Measurements from ENCODE around the gene PAN2.
"Not testable (repeated sequence)": the region's sequence is repeated elsewhere in the genome, so short reads cannot be mapped to it uniquely, and the experiment has no call there.

Gene PAN2

DNA sequence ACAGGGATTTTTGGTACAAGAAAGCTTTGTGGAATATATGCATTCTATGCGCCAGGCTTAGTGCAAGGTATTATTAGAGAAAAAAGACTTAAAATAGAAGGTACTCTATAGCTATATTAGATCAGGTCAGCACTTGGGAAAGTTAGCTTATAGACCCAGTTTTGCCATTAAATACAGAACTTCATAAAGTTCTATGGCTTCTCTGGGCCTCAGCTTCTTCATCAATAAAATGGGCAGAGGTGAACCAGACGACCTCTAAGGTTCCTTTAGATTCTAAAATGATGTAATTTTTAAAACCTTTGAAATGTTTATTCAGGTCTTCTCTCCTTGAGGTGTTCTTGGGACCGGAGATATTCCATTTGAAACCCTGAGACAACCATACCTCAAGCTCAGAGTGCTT lies 25.1 kb downstream of the PAN2 start:
- no peak for DNase-seq

DNA sequence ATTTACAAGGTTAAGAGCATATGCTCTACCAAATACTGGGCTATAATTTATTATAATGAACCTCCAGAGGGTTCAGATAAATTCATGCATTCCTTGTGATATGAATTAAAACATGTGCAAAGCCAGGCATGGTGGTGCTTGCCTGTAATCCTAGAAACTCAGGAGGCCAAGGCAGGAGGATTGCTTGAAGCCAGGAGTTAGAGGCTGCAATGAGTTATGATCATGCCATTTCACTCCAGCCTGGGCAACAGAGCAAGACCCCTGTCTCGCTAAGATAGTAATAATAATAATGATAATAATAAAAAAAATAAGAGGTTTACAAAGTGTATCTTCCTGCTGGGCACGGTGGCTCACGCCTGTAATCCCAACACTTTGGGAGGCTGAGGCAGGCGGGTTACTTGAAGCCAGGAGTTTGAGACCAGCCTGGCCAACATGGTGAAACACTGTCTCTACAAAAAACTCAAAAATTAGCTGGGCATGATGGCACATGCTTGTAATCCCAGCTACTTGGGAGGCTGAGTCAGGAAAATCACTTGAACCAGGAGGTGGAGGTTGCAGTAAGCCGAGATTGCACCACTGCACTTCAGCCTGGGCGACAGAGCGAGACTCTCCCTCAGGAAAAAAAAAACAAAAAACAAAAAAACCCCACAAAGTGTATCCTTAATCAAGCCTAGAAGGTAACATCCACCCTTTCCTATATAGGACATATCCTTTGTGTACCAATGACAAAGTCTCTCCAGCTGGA lies 26.4 kb downstream of the PAN2 start:
- DNase-seq: no peak

DNA sequence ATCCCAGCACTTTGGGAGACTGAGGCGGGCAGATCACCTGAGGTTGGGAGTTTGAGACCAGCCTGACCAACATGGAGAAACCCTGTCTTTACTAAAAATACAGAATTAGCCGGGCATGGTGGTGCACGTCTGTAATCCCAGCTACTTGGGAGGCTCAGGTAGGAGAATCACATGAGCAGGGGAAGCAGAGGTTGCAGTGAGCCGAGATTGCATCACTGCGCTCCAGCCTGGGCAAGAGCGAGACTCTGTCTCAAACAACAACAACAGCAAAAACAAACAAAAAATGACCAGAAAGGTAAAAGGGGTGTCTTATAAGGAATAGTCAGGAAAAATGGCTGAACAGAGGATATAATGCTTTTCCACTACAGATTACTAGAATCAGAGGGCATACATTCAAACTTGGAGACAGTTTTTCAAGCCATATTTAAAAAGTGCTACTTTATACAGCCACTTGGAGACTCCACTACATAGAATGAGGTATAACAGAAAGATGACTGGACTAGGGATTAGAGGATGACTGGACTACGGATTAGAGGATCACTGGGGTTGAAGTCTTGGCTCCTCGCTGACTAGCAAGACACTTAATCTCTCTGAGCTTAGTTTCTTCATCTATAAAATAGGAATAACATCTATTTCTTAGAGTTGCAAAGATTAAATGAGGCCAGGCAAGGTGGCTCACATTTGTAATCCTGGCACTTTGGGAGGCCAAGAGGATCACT lies 28.8 kb downstream of the PAN2 start:
- no peak for DNase-seq

DNA sequence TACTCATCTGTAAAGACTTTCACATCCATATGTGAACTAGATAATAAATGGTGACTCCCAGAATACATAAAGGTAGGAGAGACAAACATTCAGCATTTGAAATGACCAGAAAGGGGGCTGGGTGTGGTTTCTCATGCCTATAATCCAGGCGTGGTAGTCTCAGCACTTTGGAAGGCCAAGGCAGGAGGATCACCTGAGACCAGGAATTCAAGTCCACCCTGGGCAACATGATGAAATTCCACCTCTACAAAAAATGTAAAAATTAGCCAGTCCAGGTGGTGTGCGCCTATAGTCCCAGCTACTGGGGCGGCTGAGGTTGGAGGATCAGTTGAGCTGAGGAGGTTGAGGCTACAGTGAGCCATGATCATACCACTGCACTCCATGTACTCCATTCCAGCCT lies 29.5 kb downstream of the PAN2 start:
- no peak for DNase-seq

DNA sequence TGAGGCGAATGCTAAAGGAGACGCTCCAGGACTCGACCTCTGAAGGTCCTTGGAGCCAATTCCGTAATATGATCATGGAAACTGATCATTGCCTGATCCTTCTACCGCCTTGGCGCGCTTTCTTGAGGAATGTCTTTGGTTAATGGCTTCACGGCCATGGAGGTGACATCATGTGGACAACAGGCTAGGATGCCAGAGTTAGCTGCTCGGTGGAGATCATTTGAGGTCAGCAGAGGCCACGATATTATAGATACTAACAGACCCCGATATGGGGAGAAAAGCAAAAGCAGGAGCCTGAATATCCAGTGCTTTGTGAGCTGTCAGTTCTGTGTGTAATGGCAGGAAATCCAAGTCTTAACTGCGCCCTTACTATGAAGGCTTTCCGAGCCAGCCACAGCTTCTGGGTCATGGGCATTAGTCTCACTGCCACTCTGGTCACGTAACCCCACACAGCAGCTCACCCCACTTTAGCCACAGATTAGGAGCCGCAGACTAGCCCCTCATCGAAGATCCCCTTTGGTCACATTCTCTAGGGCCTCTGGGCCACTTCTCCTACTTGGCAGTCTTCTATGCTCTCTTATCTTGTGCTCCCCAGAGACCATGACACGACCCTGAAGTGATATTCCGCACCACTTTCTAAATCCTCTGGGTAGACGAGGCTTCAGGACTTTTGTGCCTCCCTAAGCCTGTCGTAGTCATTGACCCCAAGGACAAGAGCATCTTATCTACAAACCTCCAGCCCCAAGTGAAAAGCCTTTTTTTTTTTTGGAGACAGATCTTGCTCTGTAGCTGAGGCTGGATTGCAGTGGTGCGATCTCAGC lies 32.9 kb downstream of the PAN2 start:
- DNase-seq: peak in 6 of 51 donors; percentile 23 to 56 (median 40)

DNA sequence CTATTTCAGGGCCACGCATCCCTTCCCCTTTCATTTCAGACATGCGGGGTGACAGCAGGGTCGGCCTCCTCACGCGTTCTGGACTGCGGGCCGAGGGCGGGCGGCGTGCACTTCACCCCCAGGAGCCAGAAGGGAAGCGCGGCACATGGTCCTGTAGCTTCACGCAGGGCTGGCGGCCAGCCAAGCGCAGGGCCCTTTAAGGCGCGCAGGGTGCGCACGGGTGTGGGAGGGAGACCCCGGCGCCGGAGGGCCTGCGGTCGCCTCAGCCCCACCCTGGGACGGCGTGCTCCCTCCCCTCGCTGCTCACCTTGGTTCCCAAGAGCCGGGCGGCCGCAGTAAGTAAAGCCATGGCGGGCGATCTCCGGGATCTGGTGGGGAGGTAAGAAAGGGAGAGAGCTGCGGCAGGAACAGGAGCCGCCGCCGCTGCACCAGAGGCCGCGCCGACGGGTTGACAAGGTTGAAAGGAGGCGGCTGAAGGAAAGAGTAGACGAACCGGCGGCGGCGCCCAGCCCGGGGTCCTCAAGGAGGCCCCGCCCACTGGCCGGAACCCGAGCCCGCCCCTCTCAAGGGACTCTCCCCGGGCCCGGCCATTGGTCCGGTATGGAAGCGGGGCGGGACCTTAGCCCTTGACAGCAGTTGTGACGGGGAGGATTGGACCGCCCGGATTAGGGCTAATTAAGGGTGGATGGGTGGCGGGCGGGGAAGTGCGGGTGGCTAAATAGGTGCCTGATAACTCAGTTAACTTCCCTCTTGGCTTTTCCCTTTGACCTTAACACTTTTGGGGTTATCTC lies 33.8 kb downstream of the PAN2 start, which contains the start of gene CS:
Gene CS (minus strand): TSS at position 478 of the 791 bp plus-strand sequence. CDS start 129 bp downstream, at position 349.
- peak; percentile 42 to 99 (median 95) for DNase-seq

DNA sequence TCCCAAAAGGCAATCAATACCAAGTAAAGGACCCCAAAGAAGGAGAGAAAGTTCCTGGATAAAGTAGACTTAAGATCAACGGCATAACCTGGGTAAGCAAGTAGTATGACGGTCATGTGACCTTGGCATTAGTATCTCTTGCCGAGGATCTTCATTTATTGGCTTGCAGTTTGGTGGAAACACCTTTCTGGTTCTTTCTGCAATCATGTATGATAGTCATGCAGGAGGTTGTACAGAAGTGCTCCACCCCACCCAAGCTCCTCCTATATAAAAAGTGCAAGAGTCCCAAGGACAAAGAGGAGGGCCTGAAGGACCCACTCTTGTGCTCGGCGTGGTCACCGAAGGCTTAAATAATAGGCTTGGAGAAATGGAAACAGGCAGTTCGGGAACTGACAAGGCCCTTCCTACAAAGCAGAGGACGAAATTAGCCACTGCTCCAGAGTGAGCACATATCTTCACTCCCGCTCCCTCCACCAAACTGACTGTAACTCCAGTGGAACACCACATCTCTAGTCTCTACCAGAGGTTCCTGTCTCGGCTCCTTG lies 34.4 kb downstream of the PAN2 start:
- peak in 3 of 51 donors; percentile 34 to 61 (median 38) for DNase-seq

DNA sequence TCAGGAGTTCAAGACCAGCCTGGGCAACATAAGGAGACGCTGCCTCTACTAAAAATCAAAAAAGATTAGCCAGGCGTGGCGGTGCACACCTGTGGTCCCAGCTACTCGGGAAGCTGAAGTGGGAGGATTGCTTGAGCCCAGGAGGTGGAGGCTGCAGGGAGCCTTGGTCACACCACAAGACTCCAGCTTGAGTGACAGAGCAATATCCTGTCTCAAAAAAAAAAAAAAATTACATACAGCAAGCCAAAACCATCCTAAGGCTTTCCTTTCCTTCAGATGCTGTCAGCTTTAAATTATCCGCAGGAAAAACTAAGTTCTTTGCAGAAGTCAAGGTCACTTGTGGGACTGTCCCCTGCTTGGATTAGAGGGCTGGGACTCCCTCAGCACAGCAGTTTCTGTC lies 35.0 kb downstream of the PAN2 start:
- no peak for DNase-seq

DNA sequence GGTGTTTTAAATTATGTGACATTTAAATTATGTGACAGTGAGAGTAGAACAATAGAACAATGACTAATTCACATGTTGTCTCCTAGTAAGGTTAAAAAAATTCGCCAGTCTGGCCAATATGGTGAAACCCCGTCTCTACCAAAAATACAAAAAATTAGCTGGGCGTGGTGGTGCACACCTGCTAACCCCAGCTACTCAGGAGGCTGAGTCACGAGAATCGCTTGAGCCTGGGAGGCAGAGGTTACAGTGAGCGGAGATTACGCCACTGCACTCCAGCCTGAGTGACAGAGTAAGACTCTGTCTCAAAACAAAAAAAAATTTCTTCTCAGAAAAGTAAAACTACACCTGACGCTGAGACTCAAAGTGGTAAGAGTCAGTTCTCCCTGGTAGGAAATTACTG lies 36.4 kb downstream of the PAN2 start:
- DNase-seq: no peak

DNA sequence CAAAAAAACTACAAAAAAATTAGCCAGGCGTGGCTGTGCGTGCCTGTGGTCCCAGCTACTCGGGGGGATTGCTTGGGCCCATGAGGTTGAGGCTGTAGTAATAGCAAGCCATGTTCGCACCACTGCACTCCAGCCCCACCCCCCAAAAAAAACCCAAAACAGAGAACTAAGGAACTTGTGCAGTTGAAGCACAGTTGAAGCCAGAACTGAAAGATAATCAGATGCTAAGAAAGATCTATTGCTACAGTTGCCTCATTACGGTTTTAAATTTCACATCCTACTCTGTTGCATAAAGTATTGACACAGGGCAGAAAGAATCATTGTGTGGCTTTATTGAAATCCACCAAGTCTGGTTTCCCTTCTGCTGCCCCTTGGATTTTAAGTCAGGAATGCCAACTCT lies 37.5 kb downstream of the PAN2 start:
- DNase-seq: no peak

DNA sequence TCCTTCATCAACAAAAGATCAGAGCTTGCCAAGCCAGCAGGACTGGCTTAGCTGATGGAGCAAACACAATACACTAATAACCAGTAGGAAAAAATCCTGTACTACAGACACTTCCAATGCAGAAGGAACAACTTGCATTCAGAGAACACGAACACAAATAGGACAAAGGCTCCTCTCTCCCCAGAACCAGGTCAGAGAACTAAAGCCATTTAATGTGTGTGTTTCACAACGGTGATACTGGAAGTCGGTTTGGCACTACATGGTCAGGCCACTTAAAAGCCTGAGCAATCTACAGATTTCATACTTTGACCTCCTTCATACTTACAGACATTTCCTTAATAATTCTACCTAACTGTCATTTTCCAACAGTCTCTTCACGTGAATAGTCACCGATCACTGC lies 40.0 kb downstream of the PAN2 start:
- no peak for DNase-seq

DNA sequence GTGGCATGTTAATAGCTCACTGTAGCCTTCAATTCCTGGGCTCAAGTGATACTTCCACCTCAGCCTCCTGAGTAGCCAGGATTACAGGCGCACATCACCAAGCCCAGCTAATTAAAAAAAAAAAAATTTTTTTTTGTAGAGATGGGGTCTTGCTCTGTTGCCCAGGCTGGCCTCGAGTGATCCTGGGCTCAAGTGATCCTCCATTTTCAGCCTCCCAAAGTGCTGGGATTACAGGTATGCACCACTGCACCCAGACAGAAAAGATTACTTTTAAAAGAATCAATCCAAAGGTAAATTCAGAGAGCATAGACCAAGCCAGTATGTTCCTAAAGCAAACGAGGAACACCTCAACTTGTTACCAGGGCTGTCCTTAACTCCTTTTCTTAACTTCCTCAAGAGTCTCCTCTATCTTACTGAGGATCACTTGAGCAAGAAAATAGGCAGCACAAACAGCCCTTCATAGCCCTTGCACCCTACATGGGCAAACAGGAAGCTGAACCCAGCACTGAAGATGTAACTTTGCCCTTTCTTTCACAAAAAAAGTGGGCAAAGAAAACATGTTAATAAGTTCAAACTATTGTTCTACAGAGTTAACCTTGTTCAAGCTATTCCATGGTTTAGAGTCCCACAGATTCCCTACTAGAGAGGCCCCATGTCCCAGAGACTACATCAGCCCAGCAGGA lies 45.0 kb downstream of the PAN2 start:
- no peak for DNase-seq

DNA sequence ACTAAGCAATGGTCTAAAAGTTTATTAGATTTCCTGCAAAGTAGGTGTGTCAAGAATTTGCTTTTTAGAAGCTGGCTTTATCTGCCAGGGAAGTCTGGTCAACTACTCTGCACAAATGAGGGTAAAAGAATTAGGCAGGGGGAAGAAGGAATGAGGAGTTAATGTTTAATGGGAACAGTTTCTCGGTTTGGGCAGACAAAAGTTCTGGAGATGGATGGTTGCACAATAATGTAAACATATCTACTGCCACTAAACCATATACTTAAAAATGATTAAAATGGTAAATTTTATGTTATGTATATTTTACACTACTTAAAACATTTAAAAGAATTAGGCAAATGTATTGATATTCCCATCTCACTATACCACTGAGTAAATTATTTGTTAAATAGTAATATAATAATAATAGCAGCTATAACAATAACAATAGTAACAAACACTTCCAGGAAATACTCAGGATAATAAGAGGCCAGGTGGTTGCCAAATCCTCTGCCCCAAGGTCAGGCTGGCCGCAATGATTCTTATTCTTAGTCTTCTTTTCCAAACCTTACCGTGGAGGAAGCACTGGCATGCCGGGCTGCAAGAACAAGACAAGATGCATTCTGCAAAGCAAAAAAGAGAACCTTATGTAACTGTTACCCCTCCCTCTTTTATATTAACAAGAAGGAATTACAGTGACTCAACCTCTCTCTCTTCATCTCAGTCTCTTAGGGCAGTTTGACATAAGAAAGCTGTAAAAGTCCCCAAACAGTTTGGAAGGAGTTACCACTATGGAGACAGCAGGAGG lies 47.6 kb downstream of the PAN2 start:
- no peak for DNase-seq

DNA sequence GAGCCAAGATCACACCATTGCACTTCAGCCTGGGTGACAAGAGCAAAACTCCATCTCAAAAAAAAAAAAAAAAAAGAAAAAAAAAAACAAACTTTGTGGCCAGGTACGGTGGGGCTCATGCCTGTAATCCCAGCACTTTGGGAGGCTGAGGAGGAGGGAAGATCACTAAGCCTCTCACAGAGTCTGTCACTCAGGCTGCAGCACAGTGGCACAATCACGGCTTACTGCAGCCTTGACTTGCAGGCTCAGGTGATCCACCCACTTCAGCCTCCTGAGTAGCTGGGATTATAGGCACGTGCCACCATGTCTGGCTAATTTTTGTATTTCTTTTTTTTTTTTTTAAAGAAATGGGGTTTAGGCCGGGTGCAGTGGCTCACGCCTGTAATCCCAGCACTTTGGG lies 49.5 kb downstream of the PAN2 start:
- DNase-seq: not testable (repeated sequence)

DNA sequence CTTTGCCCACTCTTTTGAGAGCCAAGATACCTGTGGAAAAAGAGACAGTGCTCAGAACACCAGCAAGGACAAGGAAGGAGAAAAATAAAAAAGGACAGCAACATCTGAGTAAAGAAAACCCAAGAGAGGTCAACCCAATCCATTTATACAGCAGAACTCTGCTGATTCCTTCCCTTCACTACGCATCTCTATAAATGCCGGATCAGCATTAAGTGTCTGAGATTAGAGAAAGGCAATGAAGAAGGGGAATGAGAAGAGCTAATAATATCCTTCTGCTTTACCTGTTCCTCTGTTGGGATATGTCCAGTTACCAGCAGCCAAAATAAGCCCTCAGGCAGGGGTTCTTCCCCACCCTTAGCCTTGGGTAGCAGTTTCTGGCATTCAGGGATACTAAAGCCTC lies 51.2 kb downstream of the PAN2 start:
- DNase-seq: no peak

DNA sequence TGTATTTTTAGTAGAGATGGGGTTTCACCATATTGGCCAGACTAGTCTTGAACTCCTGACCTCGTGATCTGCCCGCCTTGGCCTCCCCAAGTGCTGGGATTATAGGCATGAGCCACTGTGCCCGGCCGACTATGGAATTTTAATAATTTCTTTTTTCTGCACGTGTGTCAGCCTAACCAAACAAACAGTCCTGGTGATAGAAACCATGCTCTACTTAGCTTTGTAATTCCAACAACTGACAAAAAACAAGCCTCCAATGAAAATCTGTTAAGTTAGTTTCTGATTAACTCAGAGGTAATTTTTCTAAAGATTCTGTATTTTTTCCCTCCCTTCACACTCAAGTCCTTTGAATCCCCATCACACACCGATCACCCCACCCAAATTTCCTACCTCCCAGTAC lies 51.8 kb downstream of the PAN2 start:
- DNase-seq: no peak

DNA sequence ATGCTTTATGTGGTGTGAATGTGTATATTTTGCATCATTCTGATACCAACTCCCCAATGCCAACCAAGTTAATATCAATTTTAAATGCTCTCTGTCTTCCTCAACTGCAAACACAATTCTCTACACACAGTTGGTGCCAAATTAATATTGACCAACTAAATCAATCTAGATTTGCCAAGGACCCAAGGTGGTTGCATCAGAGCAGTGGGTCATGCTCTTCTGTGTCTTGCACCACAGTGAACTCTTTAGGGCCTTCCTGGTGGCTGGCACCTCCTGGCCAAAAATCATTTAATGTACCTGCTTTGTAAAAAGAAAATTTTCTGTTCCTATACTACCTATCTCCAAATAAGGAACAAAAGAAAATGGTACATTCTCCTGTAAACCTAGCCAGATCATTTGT lies 53.0 kb downstream of the PAN2 start:
- DNase-seq: no peak

DNA sequence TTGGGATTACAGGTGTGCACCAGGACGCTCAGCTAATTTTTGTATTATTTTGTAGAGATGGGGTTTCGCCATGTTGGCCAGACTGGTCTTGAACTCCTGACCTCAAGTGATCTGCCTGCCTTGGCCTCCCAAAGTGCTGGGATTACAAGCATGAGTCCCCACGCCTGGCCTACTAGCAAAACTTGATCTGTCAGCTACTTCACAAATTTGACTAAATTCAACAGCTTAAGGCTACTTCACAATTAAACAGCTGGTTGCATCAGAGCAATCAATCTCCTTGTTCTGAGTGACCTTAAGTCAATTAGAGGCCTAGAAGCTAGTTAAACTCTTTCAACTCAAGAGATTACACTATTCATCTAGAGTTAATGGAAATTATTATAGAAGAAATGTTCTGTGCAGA lies 54.9 kb downstream of the PAN2 start:
- DNase-seq: no peak

DNA sequence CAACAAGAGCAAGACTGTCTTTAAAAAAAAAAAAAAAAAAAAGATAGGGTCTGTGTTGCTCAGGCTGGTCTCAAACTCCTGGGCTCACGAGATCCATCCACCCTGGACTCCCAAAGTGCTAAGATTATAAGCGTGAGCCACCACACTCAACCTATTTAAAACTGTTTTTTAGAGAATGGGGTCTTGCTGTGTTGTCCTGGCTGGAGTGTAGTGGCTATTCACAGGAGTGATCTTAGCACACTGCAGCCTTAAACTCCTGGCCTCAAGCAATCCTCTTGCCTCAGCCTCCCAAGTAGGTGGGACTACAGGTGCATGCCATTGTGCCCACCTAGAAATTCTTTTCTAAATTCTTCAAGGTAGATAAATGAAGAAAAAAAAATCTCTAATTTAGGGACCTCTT lies 59.5 kb downstream of the PAN2 start:
- no peak for DNase-seq

DNA sequence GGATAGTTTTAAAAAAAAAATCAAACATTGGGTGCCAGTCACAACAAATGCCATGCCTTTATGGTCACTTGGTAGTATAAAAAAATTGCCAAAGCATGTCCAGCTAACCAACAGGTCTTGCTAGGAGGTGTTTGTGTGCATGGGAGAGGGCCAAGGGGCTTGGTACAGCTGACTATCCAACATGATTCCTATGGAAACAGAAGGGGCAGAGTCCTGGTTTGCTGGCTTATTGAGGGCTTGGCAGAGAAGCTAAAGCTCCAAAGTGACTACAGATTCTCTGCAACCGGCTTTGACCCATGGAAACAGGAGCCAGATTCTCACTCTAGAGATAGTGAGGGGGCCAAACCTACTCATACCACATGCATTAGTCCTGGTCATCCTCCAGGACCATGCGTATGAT lies 61.3 kb downstream of the PAN2 start:
- not testable (repeated sequence) for DNase-seq

Measured in hypothalamus (tissue), 51 donors.